Thoracic aorta (tissue), 2 donors: ENCODE measurements around the gene PCSK1. TPM values are rescaled to one million over a fixed set of nuclear protein-coding genes. Genes with fewer than 3 reads are reported as not detected.

Experiments
- ATAC-seq: fragments of 150-250 bp; one replicate; pipeline ENCODE4 v1.8.0; 2017; ENCODE audit warnings: low read depth; ENCODE audit not compliant: insufficient number of reproducible peaks, low FRiP score
- DNase-seq: peaks from one replicate; pipeline ENCODE4 v3.0.0-alpha.2; 2020; ENCODE audit warnings: low spot score
- H3K27ac ChIP-seq, 2 donors: fragments of 200-600 bp; sonication (generic); 1 replicate in 1 of 2; 2 replicates in 1 of 2; pipeline ENCODE4 v1.5.1; 2016; ENCODE audit warnings: mild to moderate bottlenecking in 2 of 2, moderate library complexity in 2 of 2
- H3K27me3 ChIP-seq: fragments of 200-600 bp; sonication (generic); replicated peaks from 2 replicates; pipeline ENCODE4 v1.6.0; 2016; ENCODE audit warnings: mild to moderate bottlenecking; ENCODE audit not compliant: insufficient read depth
- H3K36me3 ChIP-seq: fragments of 200-600 bp; sonication (generic); one replicate; pipeline ENCODE4 v1.5.1; 2016
- H3K4me1 ChIP-seq, 2 donors: fragments of 200-600 bp; sonication (generic); 1 replicate in 1 of 2; 2 replicates in 1 of 2; pipeline versions ENCODE4 v1.5.1 to v1.6.0; 2016; ENCODE audit warnings: low read depth in 2 of 2, mild to moderate bottlenecking in 1 of 2; ENCODE audit not compliant: control insufficient read depth in 1 of 2
- H3K4me3 ChIP-seq: fragments of 200-600 bp; sonication (generic); 2 replicates; pipeline ENCODE4 v1.5.1; 2016; ENCODE audit warnings: mild to moderate bottlenecking
- H3K9me3 ChIP-seq: fragments of 200-600 bp; sonication (generic); 2 replicates; pipeline ENCODE4 v1.5.1; 2016
- total RNA-seq, 2 donors: library from RNA; depleted of rRNA; stranded (reverse); fragments of >200 nt; gene quantifications; one replicate each; pipeline versions ENCODE4 v1.1.0 to v1.2.3, GENCODE V29; 2016
- TF ChIP-seq, protein P1 (sequence below): fragments of 200-600 bp; sonication (generic); IDR thresholded peaks from one replicate; pipeline ENCODE4 v1.5.1; 2019; ENCODE audit warnings: antibody characterized with exemption

PCSK1 gene
- total RNA-seq, 2 donors from 2014 or later = 0.14 to 3.2 TPM

DNA sequence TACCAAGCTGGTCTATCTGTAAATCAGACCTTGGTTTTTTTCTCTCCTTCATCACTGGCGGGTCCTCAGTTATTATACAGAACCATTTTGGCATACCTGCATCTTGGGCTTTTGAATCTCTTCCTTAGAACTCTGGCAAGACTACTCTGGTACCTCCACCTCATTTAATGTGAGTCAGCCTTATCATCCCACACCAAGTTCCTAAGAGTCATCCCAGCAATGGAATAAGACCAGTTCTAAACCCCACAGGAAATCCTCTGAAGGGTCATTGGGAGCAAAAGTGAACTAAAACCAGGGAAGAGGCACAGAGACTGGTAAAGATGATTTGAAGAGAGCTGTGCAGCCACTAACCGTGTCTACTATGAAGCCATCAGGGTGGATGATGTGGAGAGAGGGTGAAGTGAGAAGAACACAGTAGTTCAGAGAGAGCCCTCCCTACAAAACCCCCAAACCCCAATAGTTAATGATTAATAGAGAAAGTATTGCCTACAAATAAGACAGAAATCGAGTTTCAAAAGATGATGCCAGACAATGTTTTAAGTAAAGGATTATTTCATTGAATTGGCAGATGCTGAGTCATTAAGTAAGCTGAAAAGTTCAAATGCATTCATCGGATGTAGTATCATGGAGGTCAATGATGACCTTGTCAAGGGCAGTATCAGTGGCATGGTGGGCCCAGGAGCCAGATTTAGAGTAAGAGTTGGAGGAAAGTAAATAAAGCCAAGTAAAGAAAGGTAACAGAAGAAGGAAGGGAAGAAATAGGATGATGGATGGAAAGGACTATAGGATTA is 85.4 kb downstream of the PCSK1 start:
- Histone ChIP-seq H3K4me1 (no peaks in the 10 kb centered on the region), H3K27me3 (no peaks in the 10 kb centered on the region), H3K9me3 (no peaks in the 10 kb centered on the region), H3K27ac (no peak overlapping the region), H3K4me3 (no peak overlapping the region), H3K36me3 (no peaks in the 10 kb centered on the region)
- TF ChIP-seq, protein P1, sequence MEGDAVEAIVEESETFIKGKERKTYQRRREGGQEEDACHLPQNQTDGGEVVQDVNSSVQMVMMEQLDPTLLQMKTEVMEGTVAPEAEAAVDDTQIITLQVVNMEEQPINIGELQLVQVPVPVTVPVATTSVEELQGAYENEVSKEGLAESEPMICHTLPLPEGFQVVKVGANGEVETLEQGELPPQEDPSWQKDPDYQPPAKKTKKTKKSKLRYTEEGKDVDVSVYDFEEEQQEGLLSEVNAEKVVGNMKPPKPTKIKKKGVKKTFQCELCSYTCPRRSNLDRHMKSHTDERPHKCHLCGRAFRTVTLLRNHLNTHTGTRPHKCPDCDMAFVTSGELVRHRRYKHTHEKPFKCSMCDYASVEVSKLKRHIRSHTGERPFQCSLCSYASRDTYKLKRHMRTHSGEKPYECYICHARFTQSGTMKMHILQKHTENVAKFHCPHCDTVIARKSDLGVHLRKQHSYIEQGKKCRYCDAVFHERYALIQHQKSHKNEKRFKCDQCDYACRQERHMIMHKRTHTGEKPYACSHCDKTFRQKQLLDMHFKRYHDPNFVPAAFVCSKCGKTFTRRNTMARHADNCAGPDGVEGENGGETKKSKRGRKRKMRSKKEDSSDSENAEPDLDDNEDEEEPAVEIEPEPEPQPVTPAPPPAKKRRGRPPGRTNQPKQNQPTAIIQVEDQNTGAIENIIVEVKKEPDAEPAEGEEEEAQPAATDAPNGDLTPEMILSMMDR = no peak
- DNase-seq = no peak
- ATAC-seq = no peak

GRCh38 chr5:96344678-96345577 is 88.1 kb downstream of the PCSK1 start:
- H3K9me3 ChIP-seq = no peaks in the 10 kb centered on the region
- no peaks in the 10 kb centered on the region for H3K36me3 ChIP-seq
- no peak overlapping the region for H3K4me3 ChIP-seq
- H3K27ac ChIP-seq = no peak overlapping the region
- no peak for DNase-seq
- no peaks in the 10 kb centered on the region for H3K27me3 ChIP-seq
- peak; percentile 71 for ATAC-seq
- peaks cover 0 to 17% of the 10 kb centered on the region in 2 donors for H3K4me1 ChIP-seq
- TF ChIP-seq, protein P1 = peak; percentile 59

- no peak for ATAC-seq
- no peaks in the 10 kb centered on the region for H3K36me3 ChIP-seq
These were observed 90.0 kb downstream of the PCSK1 start for GRCh38 chr5:96343094-96343493.

GRCh38 chr5:96342581-96342980 is 90.5 kb downstream of the PCSK1 start:
- TF ChIP-seq, protein P1 = no peak
- Histone ChIP-seq H3K9me3 (no peaks in the 10 kb centered on the region), H3K27ac (no peak overlapping the region), H3K36me3 (no peaks in the 10 kb centered on the region), H3K4me3 (no peak overlapping the region), H3K4me1 (peaks cover 20 to 38% of the 10 kb centered on the region in 2 donors), H3K27me3 (no peaks in the 10 kb centered on the region)
- no peak for ATAC-seq
- DNase-seq = no peak

More at GRCh38 chr5:96343094-96343493, 90.0 kb downstream of the PCSK1 start:
- TF ChIP-seq, protein P1 = no peak
- H3K4me1 ChIP-seq = peaks cover 15 to 33% of the 10 kb centered on the region in 2 donors
- no peaks in the 10 kb centered on the region for H3K9me3 ChIP-seq
- no peaks in the 10 kb centered on the region for H3K27me3 ChIP-seq
- DNase-seq = no peak
- no peak overlapping the region for H3K4me3 ChIP-seq
- no peak overlapping the region for H3K27ac ChIP-seq

Other genes with a start within 250 kb of the PCSK1 start
- 100 to 1,000 TPM; 175 to 347 TPM for gene CAST, start 229.1 kb upstream of the PCSK1 start, total RNA-seq